Measurements from ENCODE around the gene TBCA. TPM values are rescaled to one million over a fixed set of nuclear protein-coding genes. Genes with fewer than 3 reads are reported as not detected.

Gene TBCA
- polyA plus RNA-seq, 1 of the 3 experiments (the other 2 are of a cell fraction) = 199 TPM

DNA sequence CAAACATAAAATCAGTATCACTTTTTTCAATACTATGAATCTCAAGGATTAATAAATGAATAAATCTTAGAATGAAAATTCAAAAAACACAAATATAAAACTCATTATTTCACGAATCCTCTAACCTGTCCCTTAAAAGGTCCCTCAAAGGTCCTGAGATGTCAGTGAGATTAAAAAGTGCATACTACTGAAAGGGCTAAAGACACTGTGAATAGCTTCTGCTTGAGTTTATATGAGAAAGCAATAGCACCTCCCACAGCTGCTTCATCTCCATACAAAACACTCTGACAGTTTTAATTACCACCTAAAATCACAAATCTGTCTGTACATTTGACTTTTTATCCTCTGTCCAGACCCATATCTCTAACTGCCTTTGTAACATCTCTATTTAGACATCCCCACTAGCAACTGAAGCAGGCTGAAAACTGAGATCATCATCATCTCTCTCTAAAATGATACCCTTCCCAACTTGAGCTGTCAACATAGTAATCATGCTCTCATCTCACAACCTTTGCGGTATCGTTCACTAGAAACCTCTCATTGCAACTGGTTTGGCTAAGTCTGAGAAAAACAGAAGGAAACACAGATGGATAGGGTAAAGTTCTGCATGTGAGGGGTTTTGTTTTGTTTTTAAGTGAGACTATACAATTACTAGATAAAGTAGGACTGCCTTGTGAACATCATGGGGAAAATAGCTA, 56.3 kb downstream of the TBCA start (continued):
- TF ChIP-seq, protein P1, sequence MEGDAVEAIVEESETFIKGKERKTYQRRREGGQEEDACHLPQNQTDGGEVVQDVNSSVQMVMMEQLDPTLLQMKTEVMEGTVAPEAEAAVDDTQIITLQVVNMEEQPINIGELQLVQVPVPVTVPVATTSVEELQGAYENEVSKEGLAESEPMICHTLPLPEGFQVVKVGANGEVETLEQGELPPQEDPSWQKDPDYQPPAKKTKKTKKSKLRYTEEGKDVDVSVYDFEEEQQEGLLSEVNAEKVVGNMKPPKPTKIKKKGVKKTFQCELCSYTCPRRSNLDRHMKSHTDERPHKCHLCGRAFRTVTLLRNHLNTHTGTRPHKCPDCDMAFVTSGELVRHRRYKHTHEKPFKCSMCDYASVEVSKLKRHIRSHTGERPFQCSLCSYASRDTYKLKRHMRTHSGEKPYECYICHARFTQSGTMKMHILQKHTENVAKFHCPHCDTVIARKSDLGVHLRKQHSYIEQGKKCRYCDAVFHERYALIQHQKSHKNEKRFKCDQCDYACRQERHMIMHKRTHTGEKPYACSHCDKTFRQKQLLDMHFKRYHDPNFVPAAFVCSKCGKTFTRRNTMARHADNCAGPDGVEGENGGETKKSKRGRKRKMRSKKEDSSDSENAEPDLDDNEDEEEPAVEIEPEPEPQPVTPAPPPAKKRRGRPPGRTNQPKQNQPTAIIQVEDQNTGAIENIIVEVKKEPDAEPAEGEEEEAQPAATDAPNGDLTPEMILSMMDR (IDR thresholded peaks at IDR 0.05) = no peak
- no peak for TF ChIP-seq GATA2 (CRISPR knock-in tag; IDR thresholded peaks at IDR 0.05)
- TF ChIP-seq MXI1 (IDR thresholded peaks at IDR 0.05; ENCODE audit: low read depth, low read length) = no peak
- TF ChIP-seq RCOR1 (IDR thresholded peaks at IDR 0.05; ENCODE audit: low read length) = no peak

DNA sequence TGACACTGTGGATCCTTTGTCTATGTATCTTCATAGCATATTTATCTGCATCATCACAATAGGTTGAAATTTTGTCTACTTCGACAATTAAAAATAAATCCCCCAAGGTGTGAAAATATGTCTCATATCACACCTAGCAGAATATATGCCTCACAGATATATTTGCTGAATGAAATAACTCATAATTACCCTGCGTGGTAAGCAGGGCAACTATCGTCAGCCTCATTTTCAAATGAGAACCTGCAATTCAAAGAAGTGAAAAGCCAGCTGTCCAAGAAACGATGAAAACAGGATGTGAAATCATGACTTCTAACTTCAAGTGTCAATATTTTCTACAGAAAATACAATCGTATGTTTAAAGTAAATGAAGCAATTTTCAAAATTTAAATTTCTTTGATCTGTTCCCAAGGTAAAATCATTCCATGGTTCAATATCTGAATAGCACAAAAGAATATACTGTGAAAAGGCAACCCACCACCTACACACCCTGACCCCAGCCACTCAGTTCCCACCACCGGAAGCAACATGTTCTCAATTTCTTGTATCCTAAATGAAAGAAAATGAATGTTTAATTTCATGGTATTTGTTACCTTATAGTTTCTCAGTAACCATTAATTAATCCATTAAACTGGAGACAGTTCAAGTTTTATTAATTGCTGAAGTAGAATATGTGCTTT, 57.1 kb downstream of the TBCA start:
- Histone ChIP-seq H3F3A (replicated peaks; ENCODE audit: insufficient read depth) (no peaks in the 10 kb centered on the region), H3K4me1 (ENCODE audit: control insufficient read depth in 1 of 2, insufficient read depth in 2 of 2, low read depth in 1 of 2, low read length in 1 of 2) (no peaks in the 10 kb centered on the region), H3K4me3 (ENCODE audit: low read depth in 2 of 2, low read length in 1 of 2) (no peak overlapping the region), H3K27me3 (ENCODE audit: insufficient read depth) (no peaks in the 10 kb centered on the region), H3K36me3 (replicated peaks in 1 of 2; ENCODE audit: control insufficient read depth in 1 of 2, insufficient read depth in 2 of 2, low read length in 1 of 2) (peaks cover 2 to 8% of the 10 kb centered on the region in 2 experiments), H3K9ac (no peak overlapping the region), H3K79me2 (ENCODE audit: insufficient read depth) (peaks cover 89% of the 10 kb centered on the region), H3K27ac (ENCODE audit: low read depth in 2 of 2, low read length in 1 of 2) (no peak overlapping the region), H3K4me2 (no peak overlapping the region), H4K20me1 (ENCODE audit: insufficient read depth) (peaks cover 38% of the 10 kb centered on the region), H3K9me2 (no peaks in the 10 kb centered on the region), H2AFZ (ENCODE audit: low read depth) (no peak overlapping the region), H3K9me3 (no peaks in the 10 kb centered on the region)
- TF ChIP-seq, protein P2, sequence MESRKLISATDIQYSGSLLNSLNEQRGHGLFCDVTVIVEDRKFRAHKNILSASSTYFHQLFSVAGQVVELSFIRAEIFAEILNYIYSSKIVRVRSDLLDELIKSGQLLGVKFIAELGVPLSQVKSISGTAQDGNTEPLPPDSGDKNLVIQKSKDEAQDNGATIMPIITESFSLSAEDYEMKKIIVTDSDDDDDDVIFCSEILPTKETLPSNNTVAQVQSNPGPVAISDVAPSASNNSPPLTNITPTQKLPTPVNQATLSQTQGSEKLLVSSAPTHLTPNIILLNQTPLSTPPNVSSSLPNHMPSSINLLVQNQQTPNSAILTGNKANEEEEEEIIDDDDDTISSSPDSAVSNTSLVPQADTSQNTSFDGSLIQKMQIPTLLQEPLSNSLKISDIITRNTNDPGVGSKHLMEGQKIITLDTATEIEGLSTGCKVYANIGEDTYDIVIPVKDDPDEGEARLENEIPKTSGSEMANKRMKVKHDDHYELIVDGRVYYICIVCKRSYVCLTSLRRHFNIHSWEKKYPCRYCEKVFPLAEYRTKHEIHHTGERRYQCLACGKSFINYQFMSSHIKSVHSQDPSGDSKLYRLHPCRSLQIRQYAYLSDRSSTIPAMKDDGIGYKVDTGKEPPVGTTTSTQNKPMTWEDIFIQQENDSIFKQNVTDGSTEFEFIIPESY (IDR thresholded peaks at IDR 0.05; ENCODE audit: borderline replicate concordance, low read depth) = no peak
- TF ChIP-seq NFIC (IDR thresholded peaks at IDR 0.05; ENCODE audit: borderline replicate concordance) (no peak), ELF1 (IDR thresholded peaks at IDR 0.05) (no peak), EP300 (IDR thresholded peaks at IDR 0.05; ENCODE audit: borderline replicate concordance in 1 of 2, low read depth in 1 of 2, low read length in 1 of 2) (no peak), NRF1 (IDR thresholded peaks at IDR 0.05; ENCODE audit: low read depth, low read length) (no peak), FOXJ3 (CRISPR knock-in tag; IDR thresholded peaks at IDR 0.05) (no peak), POLR2AphosphoS5 (IDR thresholded peaks at IDR 0.05; ENCODE audit: low read depth, low read length) (no peak), MXI1 (IDR thresholded peaks at IDR 0.05; ENCODE audit: low read depth, low read length) (no peak)
- TF ChIP-seq, protein P1 (IDR thresholded peaks at IDR 0.05) = no peak
- ChIA-PET POLR2A (no interaction called here), CTCF (no interaction called here)
- DNase-seq = no peak
- 96% methylated on average over 6 of the region's 6 CpGs for WGBS (ENCODE audit: low lambda C conversion rate)
